GF-D8 (cell line): ENCODE measurements around the gene CEP131.

Experiments used
- DNase-seq: peaks from one replicate; lab custom pipeline; 2025; lab: John Stamatoyannopoulos, UW

Gene CEP131

GRCh38 chr17:81187120-81187519, 35.6 kb downstream of the CEP131 start:
- no peak for DNase-seq

- DNase-seq = no peak
Measured at GRCh38 chr17:81186203-81186602, 36.6 kb downstream of the CEP131 start.

- DNase-seq = no peak
Measured at GRCh38 chr17:81184555-81184954, 38.2 kb downstream of the CEP131 start.

GRCh38 chr17:81183807-81184206, 39.0 kb downstream of the CEP131 start:
- no peak for DNase-seq

GRCh38 chr17:81183316-81183715, 39.4 kb downstream of the CEP131 start:
- no peak for DNase-seq

GRCh38 chr17:81182596-81182995, 40.2 kb downstream of the CEP131 start:
- DNase-seq = no peak

GRCh38 chr17:81181811-81182185, 41.0 kb downstream of the CEP131 start:
- DNase-seq = no peak

- DNase-seq = no peak
Measured at GRCh38 chr17:81180836-81181810, 41.6 kb downstream of the CEP131 start.

GRCh38 chr17:81179861-81180260, 42.9 kb downstream of the CEP131 start:
- no peak for DNase-seq

- DNase-seq = no peak
Measured at GRCh38 chr17:81179220-81179619, 43.5 kb downstream of the CEP131 start.

- DNase-seq = no peak
Measured at GRCh38 chr17:81178136-81179091, 44.4 kb downstream of the CEP131 start.

- no peak for DNase-seq
Measured at GRCh38 chr17:81176666-81177065, 46.1 kb downstream of the CEP131 start.

GRCh38 chr17:81173762-81174155, 49.0 kb downstream of the CEP131 start:
- DNase-seq = no peak

- no peak for DNase-seq
Measured at GRCh38 chr17:81173052-81173761, 49.6 kb downstream of the CEP131 start.

- no peak for DNase-seq
Measured at GRCh38 chr17:81171941-81172340, 50.8 kb downstream of the CEP131 start.

GRCh38 chr17:81170727-81171494, 51.9 kb downstream of the CEP131 start:
- DNase-seq = no peak

- no peak for DNase-seq
Measured at GRCh38 chr17:81169870-81170309, 52.9 kb downstream of the CEP131 start.

- no peak for DNase-seq
Measured at GRCh38 chr17:81167638-81168037, 55.1 kb downstream of the CEP131 start.

GRCh38 chr17:81167194-81167524, 55.6 kb downstream of the CEP131 start:
- no peak for DNase-seq

- DNase-seq = no peak
Measured at GRCh38 chr17:81166033-81166492, 56.7 kb downstream of the CEP131 start, which contains the start of gene AATK. Gene AATK, minus strand, starts transcription at chr17:81166221. Its CDS starts 229 bp downstream, at chr17:81165992.
